Activated naive CD4-positive, alpha-beta T cell treated with anti-CD3 and anti-CD28 coated beads, Interleukin-2, amount 50 U/mL, for 72 hours (primary cell): ENCODE measurements around the gene SEMA4D. TPM values are rescaled to one million over a fixed set of nuclear protein-coding genes. Genes with fewer than 3 reads are reported as not detected.

ENCODE experiments used
- ATAC-seq, 2 donors: fragments of 150-1000 bp; cut with Tn5 transposase; 2 replicates each; pipeline ENCODE4 v1.10.0; 2021; ENCODE audit warnings: mild to moderate bottlenecking in 2 of 2, moderate library complexity in 2 of 2
- DNase-seq, 2 donors: peaks; one replicate each; pipeline ENCODE4 v3.0.0; 2021 to 2022; ENCODE audit warnings: low spot score in 2 of 2
- H3K27ac Mint-ChIP-seq, 2 donors: one replicate each; pipeline ENCODE4 v1.8.0; 2022; ENCODE audit warnings: mild to moderate bottlenecking in 2 of 2, mixed read lengths in 2 of 2
- H3K36me3 Mint-ChIP-seq, 2 donors: one replicate each; pipeline ENCODE4 v1.8.0; 2022; ENCODE audit warnings: mixed read lengths in 2 of 2
- H3K9me3 Mint-ChIP-seq, 2 donors: one replicate each; pipeline ENCODE4 v1.8.0; 2022; ENCODE audit warnings: mixed read lengths in 2 of 2
- total RNA-seq, 2 donors: library from RNA; stranded (reverse); gene quantifications; one replicate each; pipeline ENCODE4 v1.2.3, GENCODE V29; 2022

SEMA4D gene
- total RNA-seq, 2 donors from 2014 or later, result 211 to 278 TPM

GRCh38 chr9:89454498-89455355 lies 43.2 kb downstream of the SEMA4D start:
- DNase-seq, result no peak
- no peak for ATAC-seq
- Mint-ChIP-seq H3K27ac (peak overlapping the region; percentile 86 to 90), H3K9me3 (no peaks in the 10 kb centered on the region), H3K36me3 (peaks cover 35 to 36% of the 10 kb centered on the region in 2 donors)

DNA sequence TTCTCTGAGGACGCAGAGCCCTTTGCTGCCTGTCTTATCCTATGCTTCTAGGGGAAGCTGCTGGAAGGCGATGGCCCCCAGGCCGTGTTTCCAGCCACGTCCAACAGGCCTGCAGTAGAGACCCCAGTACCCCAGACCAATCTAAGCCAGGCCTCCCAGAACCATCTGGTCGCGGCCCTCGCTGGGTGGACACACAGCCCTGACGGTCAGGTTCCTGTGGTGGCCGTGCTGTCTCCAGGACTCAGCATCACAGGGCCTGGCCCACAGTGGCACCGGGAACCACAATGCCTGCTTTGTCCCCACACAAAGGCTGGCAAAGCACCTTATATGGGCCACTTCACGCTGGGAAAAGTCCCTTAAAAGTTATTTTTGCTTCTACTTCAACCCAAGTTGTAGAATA lies 44.5 kb downstream of the SEMA4D start:
- Mint-ChIP-seq H3K9me3 (no peaks in the 10 kb centered on the region), H3K36me3 (peaks cover 35 to 41% of the 10 kb centered on the region in 2 donors), H3K27ac (peak overlapping the region in 1 of 2 donors; percentile 9)
- DNase-seq (no peak), ATAC-seq (no peak)

GRCh38 chr9:89452561-89452960 lies 45.4 kb downstream of the SEMA4D start:
- Mint-ChIP-seq H3K27ac (peak overlapping the region; percentile 9 to 92), H3K36me3 (peaks cover 32 to 46% of the 10 kb centered on the region in 2 donors), H3K9me3 (no peaks in the 10 kb centered on the region)
- DNase-seq, result no peak
- no peak for ATAC-seq

- H3K36me3 Mint-ChIP-seq, result peaks cover 21 to 33% of the 10 kb centered on the region in 2 donors
- no peak for DNase-seq
- ATAC-seq, result no peak
- no peak overlapping the region for H3K27ac Mint-ChIP-seq
- H3K9me3 Mint-ChIP-seq, result no peaks in the 10 kb centered on the region
Measured at GRCh38 chr9:89450213-89450612, 47.7 kb downstream of the SEMA4D start.

DNA sequence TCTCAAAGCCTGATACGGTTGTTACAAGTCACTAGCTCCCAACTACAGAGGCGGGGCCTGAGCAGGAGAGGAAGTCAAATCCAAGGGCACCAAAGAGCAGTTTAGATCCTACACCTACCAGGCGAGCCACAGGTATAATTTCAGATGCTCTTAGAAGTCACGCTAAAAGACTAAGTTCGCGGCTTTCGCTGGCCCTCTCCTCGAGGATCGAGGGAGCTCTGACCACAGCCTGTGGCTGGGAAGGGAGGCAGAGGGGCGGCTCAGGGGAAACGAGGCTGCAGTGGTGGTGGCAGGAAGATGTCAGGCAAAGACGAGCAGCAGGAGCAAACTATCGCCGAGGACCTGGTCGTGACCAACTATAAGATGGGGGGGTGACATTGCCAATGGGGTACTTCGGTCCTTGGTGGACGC lies 48.6 kb downstream of the SEMA4D start:
- ATAC-seq (peak; percentile 25 to 27), DNase-seq (no peak)
- no peaks in the 10 kb centered on the region for H3K9me3 Mint-ChIP-seq
- peaks cover 17 to 40% of the 10 kb centered on the region in 2 donors for H3K36me3 Mint-ChIP-seq
- peak overlapping the region; percentile 87 to 95 for H3K27ac Mint-ChIP-seq

DNA sequence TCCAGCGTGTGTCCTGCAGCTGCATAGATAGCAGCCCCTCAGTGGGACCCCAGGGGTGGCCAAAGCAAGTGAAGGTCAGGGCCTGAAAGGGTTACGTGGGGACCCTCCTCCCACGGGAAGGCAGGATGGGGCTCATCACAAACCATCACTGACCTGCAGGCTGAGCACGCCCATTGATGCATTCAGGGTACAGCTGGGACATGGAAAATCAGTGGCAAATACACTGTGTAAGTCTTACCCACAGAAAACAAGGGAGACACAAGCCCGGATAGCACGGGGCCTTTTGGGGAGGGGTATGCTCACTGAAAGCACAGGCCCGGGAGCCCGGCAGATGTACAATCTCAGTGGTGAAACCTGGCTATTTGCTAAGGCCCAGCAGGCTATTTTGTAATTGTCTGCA lies 49.1 kb downstream of the SEMA4D start:
- peaks cover 17 to 40% of the 10 kb centered on the region in 2 donors for H3K36me3 Mint-ChIP-seq
- DNase-seq, result no peak
- ATAC-seq, result no peak
- peak overlapping the region; percentile 87 to 95 for H3K27ac Mint-ChIP-seq
- no peaks in the 10 kb centered on the region for H3K9me3 Mint-ChIP-seq

GRCh38 chr9:89448381-89448780 lies 49.5 kb downstream of the SEMA4D start:
- no peak for DNase-seq

GRCh38 chr9:89447416-89447815 lies 50.5 kb downstream of the SEMA4D start:
- no peak for ATAC-seq
- H3K9me3 Mint-ChIP-seq, result no peaks in the 10 kb centered on the region
- peak overlapping the region; percentile 59 to 95 for H3K27ac Mint-ChIP-seq
- DNase-seq, result no peak
- H3K36me3 Mint-ChIP-seq, result peaks cover 12 to 31% of the 10 kb centered on the region in 2 donors

More at GRCh38 chr9:89448381-89448780, 49.5 kb downstream of the SEMA4D start:
- peak; percentile 56 to 75 for ATAC-seq
- Mint-ChIP-seq H3K9me3 (no peaks in the 10 kb centered on the region), H3K27ac (peak overlapping the region; percentile 87 to 95), H3K36me3 (peaks cover 17 to 40% of the 10 kb centered on the region in 2 donors)

GRCh38 chr9:89446961-89447310 lies 51.0 kb downstream of the SEMA4D start:
- DNase-seq (no peak), ATAC-seq (no peak)
- peak overlapping the region; percentile 59 to 95 for H3K27ac Mint-ChIP-seq
- H3K36me3 Mint-ChIP-seq, result peaks cover 12 to 31% of the 10 kb centered on the region in 2 donors
- H3K9me3 Mint-ChIP-seq, result no peaks in the 10 kb centered on the region

GRCh38 chr9:89446261-89446960 lies 51.5 kb downstream of the SEMA4D start:
- H3K9me3 Mint-ChIP-seq, result no peaks in the 10 kb centered on the region
- peaks cover 12 to 25% of the 10 kb centered on the region in 2 donors for H3K36me3 Mint-ChIP-seq
- ATAC-seq, result no peak
- no peak for DNase-seq
- H3K27ac Mint-ChIP-seq, result peak overlapping the region; percentile 59 to 95

GRCh38 chr9:89445801-89446251 lies 52.1 kb downstream of the SEMA4D start:
- ATAC-seq (no peak), DNase-seq (no peak)
- Mint-ChIP-seq H3K9me3 (no peaks in the 10 kb centered on the region), H3K27ac (peak overlapping the region; percentile 59 to 83), H3K36me3 (peaks cover 12 to 20% of the 10 kb centered on the region in 2 donors)

GRCh38 chr9:89444925-89445765 lies 52.8 kb downstream of the SEMA4D start:
- no peak for ATAC-seq
- DNase-seq, result no peak
- Mint-ChIP-seq H3K27ac (peak overlapping the region; percentile 59 to 84), H3K9me3 (no peaks in the 10 kb centered on the region), H3K36me3 (peaks cover 12 to 22% of the 10 kb centered on the region in 2 donors)

DNA sequence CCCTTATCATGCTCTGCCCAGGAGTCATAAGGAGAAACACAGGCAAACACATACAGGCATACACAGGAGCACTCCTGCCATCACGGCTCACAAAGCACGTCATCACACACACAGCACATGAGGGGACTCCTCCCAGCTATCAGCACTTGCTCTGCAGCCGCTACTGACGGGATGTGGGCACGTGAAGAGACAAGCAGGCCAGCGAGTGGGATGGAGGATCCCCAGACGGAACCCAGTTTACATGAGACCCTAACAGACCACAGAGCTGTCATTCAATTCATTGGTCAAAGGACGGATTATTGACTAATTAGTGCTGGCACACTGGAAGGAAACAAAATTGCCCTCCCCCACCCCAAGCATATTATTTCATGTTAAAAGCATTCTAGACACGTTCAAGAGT lies 53.6 kb downstream of the SEMA4D start:
- Mint-ChIP-seq H3K9me3 (no peaks in the 10 kb centered on the region), H3K27ac (peak overlapping the region; percentile 59 to 84), H3K36me3 (peaks cover 9 to 28% of the 10 kb centered on the region in 2 donors)
- no peak for DNase-seq
- peak; percentile 34 to 51 for ATAC-seq

- H3K36me3 Mint-ChIP-seq, result peaks cover 6 to 24% of the 10 kb centered on the region in 2 donors
- peak in 1 of 2 donors; percentile 21 for ATAC-seq
- DNase-seq, result no peak
- H3K9me3 Mint-ChIP-seq, result no peaks in the 10 kb centered on the region
- peak overlapping the region in 1 of 2 donors; percentile 90 for H3K27ac Mint-ChIP-seq
Measured at GRCh38 chr9:89442981-89443814, 54.7 kb downstream of the SEMA4D start.

- ATAC-seq (peak; percentile 5 to 8), DNase-seq (no peak)
- Mint-ChIP-seq H3K36me3 (peaks cover 6 to 27% of the 10 kb centered on the region in 2 donors), H3K9me3 (no peaks in the 10 kb centered on the region), H3K27ac (peak overlapping the region; percentile 55 to 90)
Measured at GRCh38 chr9:89442501-89442978, 55.4 kb downstream of the SEMA4D start.
